Activated T-cell treated with anti-CD3 and anti-CD28 coated beads, Interleukin-2, amount 50 U/mL, for 4 hours (primary cell): ENCODE data around the gene SLC6A4. TPM values are rescaled to one million over a fixed set of nuclear protein-coding genes. Genes with fewer than 3 reads are reported as not detected.

Source experiments
- ATAC-seq, 2 donors: fragments of 200-7000 bp; cut with Tn5 transposase; one replicate each; pipeline ENCODE4 v1.10.0; 2021
- DNase-seq: peaks from one replicate; pipeline ENCODE4 v3.0.0-alpha.2; 2020
- H3K27me3 Mint-ChIP-seq: one replicate; pipeline ENCODE4 v1.8.0; 2021; ENCODE audit warnings: low read depth, mixed read lengths
- H3K36me3 Mint-ChIP-seq: one replicate; pipeline ENCODE4 v1.8.0; 2022; ENCODE audit warnings: mixed read lengths; ENCODE audit not compliant: insufficient read depth
- H3K4me1 Mint-ChIP-seq: one replicate; pipeline ENCODE4 v1.8.0; 2021; ENCODE audit warnings: low read depth, mixed read lengths
- H3K4me3 Mint-ChIP-seq: one replicate; pipeline ENCODE4 v1.8.0; 2021; ENCODE audit warnings: mild to moderate bottlenecking, moderate library complexity, mixed read lengths
- H3K9me3 Mint-ChIP-seq: one replicate; pipeline ENCODE4 v1.8.0; 2021; ENCODE audit warnings: mixed read lengths
- total RNA-seq, 3 donors: library from RNA; stranded (reverse); gene quantifications; one replicate each; pipeline ENCODE4 v1.2.1, GENCODE V29; 2021

SLC6A4 gene
- total RNA-seq, 3 donors from 2014 or later = not detected

DNA sequence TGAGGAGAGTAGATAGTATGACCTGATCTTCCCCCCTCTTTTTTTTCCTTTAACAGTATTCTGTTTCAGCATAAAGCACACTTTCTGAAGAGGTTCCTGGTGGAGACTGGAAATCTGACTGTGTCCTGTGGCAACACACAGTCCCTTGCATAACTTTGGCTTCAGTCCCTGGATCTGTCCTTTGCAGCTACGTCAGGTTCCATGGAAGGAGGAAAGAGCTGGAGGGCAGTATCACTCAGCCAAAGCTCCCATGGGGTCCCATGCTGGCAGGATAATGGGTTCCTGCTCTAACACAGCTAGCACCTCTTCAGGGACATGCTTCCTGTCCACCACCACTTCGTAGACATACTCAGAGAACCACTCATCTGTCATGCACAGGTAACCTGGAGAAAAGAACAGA is 13.3 kb upstream of the SLC6A4 start:
- Mint-ChIP-seq H3K4me3 (no peak overlapping the region), H3K27me3 (no peaks in the 10 kb centered on the region), H3K9me3 (no peaks in the 10 kb centered on the region), H3K4me1 (no peaks in the 10 kb centered on the region), H3K36me3 (peaks cover 56% of the 10 kb centered on the region)
- ATAC-seq (no peak), DNase-seq (no peak)

GRCh38 chr17:30246460-30246859 is 11.0 kb upstream of the SLC6A4 start:
- no peaks in the 10 kb centered on the region for H3K9me3 Mint-ChIP-seq
- no peaks in the 10 kb centered on the region for H3K27me3 Mint-ChIP-seq
- no peaks in the 10 kb centered on the region for H3K4me1 Mint-ChIP-seq
- ATAC-seq (no peak), DNase-seq (no peak)
- H3K36me3 Mint-ChIP-seq = peaks cover 44% of the 10 kb centered on the region
- no peak overlapping the region for H3K4me3 Mint-ChIP-seq

DNA sequence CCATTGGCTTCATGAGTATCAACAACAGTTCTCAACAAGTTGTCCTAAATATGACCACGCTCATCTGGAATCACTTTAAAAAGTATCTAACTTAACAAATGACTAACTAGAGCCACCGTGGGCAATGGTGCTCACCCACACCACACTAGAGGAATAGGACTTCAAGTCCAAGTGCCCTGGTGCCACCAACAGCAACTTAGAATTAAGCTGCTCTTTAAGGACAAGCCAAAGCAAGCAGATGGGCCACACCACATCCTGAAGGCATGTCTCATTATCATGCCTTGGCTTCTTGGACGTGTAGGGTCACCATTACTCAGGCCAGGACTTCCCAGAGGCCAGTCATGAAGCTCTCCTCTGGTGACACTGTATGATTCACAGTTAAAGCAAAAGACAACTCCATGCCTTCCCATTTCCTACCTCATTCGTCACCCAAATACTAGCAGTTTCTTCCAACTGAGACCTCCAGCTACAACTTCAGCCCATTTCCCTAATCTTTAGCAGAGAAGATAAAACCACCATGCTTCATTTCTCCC is 9.4 kb upstream of the SLC6A4 start:
- no peak for DNase-seq
- H3K36me3 Mint-ChIP-seq = peaks cover 37% of the 10 kb centered on the region
- no peaks in the 10 kb centered on the region for H3K4me1 Mint-ChIP-seq
- H3K27me3 Mint-ChIP-seq = peaks cover under 1% of the 10 kb centered on the region
- ATAC-seq = no peak
- no peak overlapping the region for H3K4me3 Mint-ChIP-seq
- H3K9me3 Mint-ChIP-seq = no peaks in the 10 kb centered on the region

DNA sequence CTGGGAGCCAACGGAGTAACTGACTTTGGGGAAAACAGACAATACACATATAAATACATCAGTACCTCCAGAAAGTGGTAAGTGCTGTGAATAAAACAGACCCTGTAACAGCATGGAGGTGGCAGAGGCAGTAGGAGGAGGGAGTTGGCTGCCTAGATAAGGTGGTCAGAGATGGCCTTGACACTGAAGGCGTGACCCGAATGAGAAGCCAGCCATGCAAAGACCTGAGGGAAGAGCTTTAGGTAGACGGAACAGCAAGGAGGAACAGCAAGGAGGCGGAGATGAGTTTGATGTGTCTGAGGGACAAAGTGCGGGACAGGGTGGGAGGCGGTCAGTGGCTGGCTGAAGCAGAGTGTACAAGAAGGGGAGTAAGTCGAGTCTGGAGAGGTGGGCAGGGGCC is 8.1 kb upstream of the SLC6A4 start:
- peaks cover 3% of the 10 kb centered on the region for H3K4me1 Mint-ChIP-seq
- H3K4me3 Mint-ChIP-seq = no peak overlapping the region
- DNase-seq = no peak

GRCh38 chr17:30243002-30243401 is 7.5 kb upstream of the SLC6A4 start:
- DNase-seq (no peak), ATAC-seq (no peak)
- peaks cover 16% of the 10 kb centered on the region for H3K27me3 Mint-ChIP-seq
- H3K4me1 Mint-ChIP-seq = peaks cover 6% of the 10 kb centered on the region
- no peaks in the 10 kb centered on the region for H3K9me3 Mint-ChIP-seq
- H3K4me3 Mint-ChIP-seq = no peak overlapping the region
- H3K36me3 Mint-ChIP-seq = peaks cover 20% of the 10 kb centered on the region

More for the DNA sequence above, 8.1 kb upstream of the SLC6A4 start:
- no peaks in the 10 kb centered on the region for H3K9me3 Mint-ChIP-seq
- no peak for ATAC-seq
- H3K36me3 Mint-ChIP-seq = peaks cover 25% of the 10 kb centered on the region
- peaks cover 12% of the 10 kb centered on the region for H3K27me3 Mint-ChIP-seq

DNA sequence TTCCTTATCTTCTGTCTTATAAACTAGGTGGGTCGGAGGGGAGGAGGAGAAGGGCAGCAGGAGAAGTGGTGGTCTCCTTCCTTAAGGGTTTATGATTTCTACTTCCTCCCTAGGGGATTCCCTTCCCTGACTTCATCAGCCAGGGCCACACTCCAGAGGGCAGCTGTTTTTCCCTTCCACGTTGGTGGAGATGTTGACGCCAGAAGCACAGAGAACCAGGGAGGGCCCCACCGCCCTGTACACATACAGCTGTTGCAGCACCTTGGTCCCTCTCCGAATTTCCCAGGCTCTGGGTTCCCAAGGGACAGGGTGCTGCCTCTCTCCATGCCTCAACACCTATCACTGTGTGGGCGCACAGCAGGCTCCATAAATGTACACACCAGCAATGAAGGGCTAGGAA is 5.6 kb upstream of the SLC6A4 start:
- DNase-seq = no peak
- no peak for ATAC-seq
- H3K36me3 Mint-ChIP-seq = peaks cover 6% of the 10 kb centered on the region
- H3K4me1 Mint-ChIP-seq = peaks cover 11% of the 10 kb centered on the region
- H3K4me3 Mint-ChIP-seq = no peak overlapping the region
- no peaks in the 10 kb centered on the region for H3K9me3 Mint-ChIP-seq
- H3K27me3 Mint-ChIP-seq = peaks cover 30% of the 10 kb centered on the region

DNA sequence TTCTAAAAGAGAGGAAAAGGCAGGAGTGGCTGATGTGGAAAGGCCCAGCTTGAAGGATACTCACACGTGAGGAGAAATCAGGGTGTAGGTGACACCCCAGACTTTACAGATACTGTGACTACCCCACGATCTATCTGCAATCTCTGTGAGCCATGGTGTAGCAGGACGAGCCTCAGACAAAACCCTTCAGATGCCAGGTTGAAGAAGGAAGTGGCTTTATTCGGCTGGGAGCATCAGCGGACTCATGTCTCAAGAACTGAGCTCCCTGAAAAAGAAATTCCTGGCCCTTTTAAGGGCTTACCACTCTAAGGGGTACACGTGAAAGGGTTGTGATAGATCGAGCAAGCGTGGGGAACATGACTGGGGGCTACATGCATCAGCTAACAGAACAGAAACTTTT is 4.7 kb upstream of the SLC6A4 start:
- no peaks in the 10 kb centered on the region for H3K9me3 Mint-ChIP-seq
- DNase-seq (no peak), ATAC-seq (no peak)
- peaks cover 13% of the 10 kb centered on the region for H3K4me1 Mint-ChIP-seq
- peaks cover 32% of the 10 kb centered on the region for H3K27me3 Mint-ChIP-seq
- H3K36me3 Mint-ChIP-seq = peaks cover 1% of the 10 kb centered on the region
- H3K4me3 Mint-ChIP-seq = no peak overlapping the region

DNA sequence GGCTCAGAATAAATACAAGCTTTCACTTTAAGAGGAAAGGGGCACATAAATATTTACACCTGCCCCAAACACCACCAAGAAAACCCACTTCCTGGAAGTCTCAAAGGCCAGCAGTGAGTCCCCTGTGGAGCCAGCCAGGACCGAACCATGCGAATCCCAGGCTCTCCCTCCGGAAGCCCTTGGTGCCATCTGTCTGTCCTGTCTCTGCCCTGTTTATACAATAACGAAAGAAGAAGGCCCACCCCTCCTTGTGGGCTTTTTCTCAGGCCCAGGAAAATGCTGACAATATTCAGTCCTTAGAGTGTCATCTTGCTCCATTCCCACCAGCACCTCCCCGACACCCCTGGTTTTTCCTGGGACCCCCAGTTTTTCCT is 3.6 kb upstream of the SLC6A4 start:
- DNase-seq = no peak
- ATAC-seq = no peak
- Mint-ChIP-seq H3K36me3 (no peaks in the 10 kb centered on the region), H3K4me3 (no peak overlapping the region), H3K9me3 (no peaks in the 10 kb centered on the region), H3K27me3 (peaks cover 40% of the 10 kb centered on the region), H3K4me1 (peaks cover 18% of the 10 kb centered on the region)

- H3K36me3 Mint-ChIP-seq = no peaks in the 10 kb centered on the region
- no peak overlapping the region for H3K4me3 Mint-ChIP-seq
- no peaks in the 10 kb centered on the region for H3K9me3 Mint-ChIP-seq
- DNase-seq (no peak), ATAC-seq (no peak)
- peaks cover 18% of the 10 kb centered on the region for H3K4me1 Mint-ChIP-seq
- H3K27me3 Mint-ChIP-seq = peaks cover 44% of the 10 kb centered on the region
Measured at GRCh38 chr17:30238387-30239088, 3.0 kb upstream of the SLC6A4 start.

GRCh38 chr17:30238003-30238344 is 2.5 kb upstream of the SLC6A4 start:
- Mint-ChIP-seq H3K4me3 (no peak overlapping the region), H3K36me3 (no peaks in the 10 kb centered on the region), H3K9me3 (no peaks in the 10 kb centered on the region), H3K4me1 (peaks cover 18% of the 10 kb centered on the region), H3K27me3 (peaks cover 49% of the 10 kb centered on the region)
- ATAC-seq (no peak), DNase-seq (no peak)

DNA sequence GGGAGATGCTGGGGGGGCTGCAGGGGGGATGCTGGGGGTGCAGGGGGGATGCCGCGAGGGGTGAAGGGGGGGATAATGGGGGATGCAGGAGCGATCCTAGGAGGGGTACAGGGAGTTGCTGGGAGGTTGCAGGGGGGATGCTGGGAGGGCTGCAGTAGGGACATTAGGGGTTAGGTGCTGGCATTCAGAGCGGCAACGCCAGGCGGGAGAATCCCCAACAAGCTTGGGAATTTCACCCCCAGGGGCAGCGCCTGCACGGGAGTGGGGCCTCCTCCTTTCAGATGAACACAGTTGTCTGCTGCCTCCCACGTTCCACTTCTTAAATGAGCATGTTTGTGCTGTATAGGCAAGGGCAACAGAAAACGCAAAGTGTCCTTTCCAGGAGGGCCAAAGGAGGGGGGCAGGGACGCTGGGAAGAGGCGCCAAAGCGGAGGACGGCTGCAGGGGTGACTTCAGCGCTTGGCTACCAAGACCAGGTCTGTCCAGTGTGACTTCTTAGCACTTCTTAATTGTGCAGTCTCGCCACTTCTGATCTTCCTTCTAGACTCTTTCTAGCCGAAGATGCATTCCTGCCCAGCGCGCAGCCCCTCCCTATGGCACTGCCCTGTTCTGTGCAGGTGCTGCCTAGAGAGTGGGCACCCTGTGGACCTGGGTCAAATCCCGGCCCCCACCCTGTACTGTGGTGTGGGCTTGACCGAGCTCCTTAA is 2.0 kb upstream of the SLC6A4 start:
- no peak overlapping the region for H3K4me3 Mint-ChIP-seq
- peak in 1 of 2 donors; percentile 24 for ATAC-seq

DNA sequence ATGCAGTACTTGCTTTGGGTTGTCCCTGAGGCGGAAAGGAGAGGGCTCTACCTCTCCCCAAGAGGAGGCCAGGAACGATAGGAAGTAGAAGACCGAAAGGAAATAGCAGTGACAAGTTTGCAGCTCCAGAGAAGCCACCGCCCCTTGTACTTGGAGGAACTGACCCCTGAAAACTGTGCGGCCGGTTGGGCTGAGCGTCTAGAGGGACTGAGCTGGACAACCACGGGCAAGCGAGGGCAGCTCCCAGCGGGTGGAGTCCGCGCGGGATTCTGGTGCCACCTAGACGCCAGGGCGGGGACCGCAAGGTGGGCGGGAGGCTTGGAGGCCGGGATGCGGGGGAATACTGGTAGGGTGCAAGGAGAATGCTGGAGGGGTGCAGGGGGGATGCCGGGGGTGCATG is 1.3 kb upstream of the SLC6A4 start:
- H3K36me3 Mint-ChIP-seq = no peaks in the 10 kb centered on the region
- ATAC-seq (no peak), DNase-seq (no peak)
- H3K9me3 Mint-ChIP-seq = no peaks in the 10 kb centered on the region
- H3K4me1 Mint-ChIP-seq = peaks cover 18% of the 10 kb centered on the region
- H3K4me3 Mint-ChIP-seq = peak overlapping the region; percentile 38
- peaks cover 57% of the 10 kb centered on the region for H3K27me3 Mint-ChIP-seq

More for the DNA sequence above, 2.0 kb upstream of the SLC6A4 start:
- H3K27me3 Mint-ChIP-seq = peaks cover 51% of the 10 kb centered on the region
- H3K4me1 Mint-ChIP-seq = peaks cover 18% of the 10 kb centered on the region
- no peaks in the 10 kb centered on the region for H3K36me3 Mint-ChIP-seq
- no peak for DNase-seq
- no peaks in the 10 kb centered on the region for H3K9me3 Mint-ChIP-seq

- Mint-ChIP-seq H3K4me1 (peaks cover 18% of the 10 kb centered on the region), H3K36me3 (no peaks in the 10 kb centered on the region), H3K9me3 (no peaks in the 10 kb centered on the region), H3K4me3 (peak overlapping the region; percentile 42), H3K27me3 (peaks cover 59% of the 10 kb centered on the region)
- no peak for ATAC-seq
- DNase-seq = no peak
Measured at GRCh38 chr17:30236297-30236624, 764 bp upstream of the SLC6A4 start.

DNA sequence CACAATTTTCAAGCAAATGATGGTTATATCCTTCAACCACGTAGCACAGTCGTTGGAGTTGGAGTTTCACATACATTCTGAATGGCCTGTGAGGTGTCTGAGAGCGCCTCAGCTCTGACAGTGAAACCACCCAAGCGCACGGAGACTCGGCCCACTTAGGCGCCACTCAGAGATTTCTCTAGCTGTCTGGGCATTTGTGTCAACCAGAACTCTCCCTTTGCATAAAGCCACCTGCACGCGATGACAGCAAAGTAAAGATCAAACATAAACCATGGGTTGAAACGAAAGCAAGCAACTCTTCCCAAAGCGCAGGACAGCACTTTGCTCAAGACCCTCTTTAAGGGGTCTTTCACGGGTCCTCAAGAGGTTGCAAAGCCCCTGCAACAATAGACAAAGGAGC is 533 bp downstream of the SLC6A4 start:
- ATAC-seq = peak; percentile 29 to 36
- Mint-ChIP-seq H3K4me1 (peaks cover 18% of the 10 kb centered on the region), H3K27me3 (peaks cover 64% of the 10 kb centered on the region), H3K4me3 (peak overlapping the region; percentile 65), H3K36me3 (no peaks in the 10 kb centered on the region), H3K9me3 (no peaks in the 10 kb centered on the region)
- DNase-seq = no peak

- Mint-ChIP-seq H3K36me3 (no peaks in the 10 kb centered on the region), H3K27me3 (peaks cover 59% of the 10 kb centered on the region), H3K4me1 (peaks cover 18% of the 10 kb centered on the region), H3K9me3 (no peaks in the 10 kb centered on the region), H3K4me3 (no peak overlapping the region)
- DNase-seq (no peak), ATAC-seq (no peak)
Measured at GRCh38 chr17:30234296-30234695, 1.2 kb downstream of the SLC6A4 start.
